Keratinocyte (primary cell): Measurements from ENCODE around the gene CLPX.

Source experiments
- CTCF ChIP-seq, 3 experiments: IDR thresholded peaks in 1 of 3; conservative IDR thresholded peaks in 1 of 3; optimal IDR thresholded peaks in 1 of 3; 2 replicates in 2 of 3; 3 replicates in 1 of 3; pipeline versions ENCODE3 to v1.5.1; 2011; ENCODE audit warnings: low read length in 3 of 3, mild to moderate bottlenecking in 3 of 3, moderate library complexity in 2 of 3, control low read depth in 1 of 3, inconsistent platforms in 1 of 3; ENCODE audit not compliant: insufficient read depth in 2 of 3; ENCODE audit errors: extremely low read depth in 1 of 3
- EZH2 ChIP-seq: IDR thresholded peaks from one replicate; pipeline ENCODE4 v1.6.1; 2012; ENCODE audit warnings: inconsistent platforms, mild to moderate bottlenecking, low read length, moderate library complexity

- no peak for TF ChIP-seq EZH2
- no peak for TF ChIP-seq CTCF (optimal IDR thresholded peaks at IDR 0.05 in 1 of 3, IDR thresholded peaks at IDR 0.05 in 1 of 3, conservative IDR thresholded peaks at IDR 0.05 in 1 of 3; ENCODE audit: extremely low read depth in 1 of 3, insufficient read depth in 2 of 3, low read length in 3 of 3)
These were observed 50.6 kb downstream of the CLPX start for GRCh38 chr15:65134538-65134937.
